ENCODE measurements around the gene DIS3. TPM values are rescaled to one million over a fixed set of nuclear protein-coding genes. Genes with fewer than 3 reads are reported as not detected.
"Not testable (repeated sequence)": the region's sequence is repeated elsewhere in the genome, so short reads cannot be mapped to it uniquely, and the experiment has no call there.

The DIS3 gene
- 34.4 and 44.6 TPM in 2 replicates for total RNA-seq (2014; rRNA removed; shearing (Covaris generic))

GRCh38 chr13:72781451-72782439 is at the start of gene DIS3, which contains the start of gene PIBF1:
Gene DIS3, minus strand, starts transcription at chr13:72781900. Its CDS starts 68 bp downstream, at chr13:72781832.
Gene PIBF1, plus strand, starts transcription at chr13:72782133. Its CDS starts 1,337 bp downstream, at chr13:72783470.
- peak; percentile 97 for DNase-seq (ENCODE audit: low spot score)

GRCh38 chr13:72823724-72824123 is 42.0 kb upstream of the DIS3 start:
- no peak for DNase-seq (ENCODE audit: low spot score)

GRCh38 chr13:72823081-72823480 is 41.4 kb upstream of the DIS3 start:
- DNase-seq (ENCODE audit: low spot score) = no peak

GRCh38 chr13:72820898-72821279 is 39.2 kb upstream of the DIS3 start:
- DNase-seq (ENCODE audit: low spot score) = no peak

- DNase-seq (ENCODE audit: low spot score) = peak; percentile 15
These were observed 38.6 kb upstream of the DIS3 start for GRCh38 chr13:72820156-72820897.

GRCh38 chr13:72808917-72809500 is 27.3 kb upstream of the DIS3 start:
- peak; percentile 0 for DNase-seq (ENCODE audit: low spot score)

GRCh38 chr13:72806514-72806913 is 24.8 kb upstream of the DIS3 start:
- not testable (repeated sequence) for DNase-seq (ENCODE audit: low spot score)

GRCh38 chr13:72805676-72806346 is 24.1 kb upstream of the DIS3 start:
- DNase-seq (ENCODE audit: low spot score) = no peak

GRCh38 chr13:72804301-72804700 is 22.6 kb upstream of the DIS3 start:
- no peak for DNase-seq (ENCODE audit: low spot score)

GRCh38 chr13:72798817-72799216 is 17.1 kb upstream of the DIS3 start:
- DNase-seq (ENCODE audit: low spot score) = no peak

- no peak for DNase-seq (ENCODE audit: low spot score)
These were observed 10.9 kb upstream of the DIS3 start for GRCh38 chr13:72792640-72793039.

- no peak for DNase-seq (ENCODE audit: low spot score)
These were observed 7.1 kb upstream of the DIS3 start for GRCh38 chr13:72788831-72789230.

- not testable (repeated sequence) for DNase-seq (ENCODE audit: low spot score)
These were observed 3.0 kb upstream of the DIS3 start for GRCh38 chr13:72784679-72785078.

- DNase-seq (ENCODE audit: low spot score) = peak; percentile 1
These were observed 1.0 kb upstream of the DIS3 start for GRCh38 chr13:72782717-72783116.

GRCh38 chr13:72774019-72774418 is 7.7 kb downstream of the DIS3 start:
- DNase-seq (ENCODE audit: low spot score) = no peak

GRCh38 chr13:72763411-72763810 is 18.3 kb downstream of the DIS3 start:
- no peak for DNase-seq (ENCODE audit: low spot score)

GRCh38 chr13:72760189-72760588 is 21.5 kb downstream of the DIS3 start:
- no peak for DNase-seq (ENCODE audit: low spot score)

- DNase-seq (ENCODE audit: low spot score) = peak; percentile 1
These were observed 23.7 kb downstream of the DIS3 start for GRCh38 chr13:72757792-72758535.

GRCh38 chr13:72754111-72754510 is 27.6 kb downstream of the DIS3 start:
- DNase-seq (ENCODE audit: low spot score) = no peak

- DNase-seq (ENCODE audit: low spot score) = no peak
These were observed 30.5 kb downstream of the DIS3 start for GRCh38 chr13:72751220-72751619.

- DNase-seq (ENCODE audit: low spot score) = no peak
These were observed 36.4 kb downstream of the DIS3 start for GRCh38 chr13:72745260-72745659.

Data from A172 (cell line).